Large intestine (tissue), 3 donors: ENCODE measurements around the gene F3. TPM values are rescaled to one million over a fixed set of nuclear protein-coding genes. Genes with fewer than 3 reads are reported as not detected.

Source experiments
- DNase-seq, 2 donors: peaks; one replicate each; pipeline versions ENCODE4 v3.0.0 to v3.0.0-alpha.2; 2013
- H3K27ac ChIP-seq: one replicate; pipeline ENCODE4 v1.5.1; 2013; ENCODE audit warnings: low read length
- H3K27me3 ChIP-seq: 2 replicates; pipeline ENCODE4 v1.6.1; 2013; ENCODE audit warnings: low read length; ENCODE audit not compliant: control insufficient read depth, insufficient read depth
- H3K36me3 ChIP-seq: 2 replicates; pipeline ENCODE4 v1.6.1; 2013; ENCODE audit warnings: low read length; ENCODE audit not compliant: control insufficient read depth, insufficient read depth
- H3K4me1 ChIP-seq: one replicate; pipeline ENCODE4 v1.6.1; 2013; ENCODE audit warnings: low read length; ENCODE audit not compliant: control insufficient read depth, insufficient read depth
- H3K4me3 ChIP-seq: one replicate; pipeline ENCODE4 v1.5.1; 2013; ENCODE audit warnings: low read length
- H3K9me3 ChIP-seq: one replicate; pipeline ENCODE4 v1.6.1; 2013; ENCODE audit warnings: mild to moderate bottlenecking, low read depth, low read length, moderate library complexity; ENCODE audit not compliant: control insufficient read depth
- WGBS: methylation state at CpG from one replicate; pipeline ENCODE4 v1.1.5; 2013; ENCODE audit warnings: low lambda C conversion rate; ENCODE audit not compliant: insufficient coverage; 5-methylcytosine and 5-hydroxymethylcytosine counted together
- polyA plus RNA-seq: library from polyadenylated mRNA; unstranded; fragments of 120-200 nt; gene quantifications from one replicate; pipeline ENCODE4 v1.2.1, GENCODE V29; 2013

Gene F3
- polyA plus RNA-seq, 1 donor = 66.7 TPM

DNA sequence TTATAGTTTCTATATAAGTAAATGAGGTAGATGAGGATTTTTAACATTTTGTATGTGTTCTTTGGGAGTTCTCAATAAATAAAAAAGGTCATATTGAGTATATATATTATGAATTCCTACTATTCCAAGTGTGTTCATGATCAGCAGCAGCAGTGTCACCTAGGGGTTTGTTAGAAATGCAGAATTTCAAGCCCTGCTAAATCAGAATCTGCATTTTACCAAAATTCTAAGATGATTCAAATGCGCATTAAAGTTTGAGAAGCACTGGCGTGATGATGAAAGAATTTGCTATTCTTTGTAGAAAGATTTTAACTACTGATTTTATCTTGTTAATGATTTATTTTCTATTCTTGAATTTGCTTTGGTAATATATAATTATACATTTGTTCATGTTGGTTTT lies 28.7 kb downstream of the F3 start:
- no peak overlapping the region for H3K27ac ChIP-seq
- H3K27me3 ChIP-seq = no peaks in the 10 kb centered on the region
- DNase-seq = no peak
- H3K9me3 ChIP-seq = no peaks in the 10 kb centered on the region
- WGBS = 100% methylated on average over 1 of the region's 2 CpGs
- no peak overlapping the region for H3K4me3 ChIP-seq
- H3K36me3 ChIP-seq = peaks cover 4% of the 10 kb centered on the region
- H3K4me1 ChIP-seq = no peaks in the 10 kb centered on the region

DNA sequence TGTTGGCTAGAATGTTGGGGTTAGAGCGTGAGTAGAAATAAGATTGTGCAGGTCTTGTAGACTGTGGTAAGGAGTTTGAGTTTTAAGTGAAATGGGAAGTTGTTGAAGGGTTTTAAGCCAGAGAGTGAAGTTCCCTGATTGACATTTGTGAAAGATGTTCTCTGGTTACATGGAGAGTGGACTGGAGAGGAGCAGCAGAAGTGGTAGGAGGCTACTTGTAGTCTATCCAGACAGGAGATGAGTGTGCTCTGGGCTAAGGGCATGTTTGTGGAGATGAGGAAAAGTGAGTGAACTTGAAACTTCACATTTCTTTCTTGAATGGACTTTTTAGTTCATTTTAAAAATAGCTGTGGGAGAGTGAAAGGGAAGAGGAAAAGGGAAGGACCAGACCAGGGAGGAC lies 37.0 kb downstream of the F3 start:
- H3K4me1 ChIP-seq = no peaks in the 10 kb centered on the region
- 100% methylated on average over 1 of the region's 1 CpG for WGBS
- DNase-seq = no peak
- no peak overlapping the region for H3K4me3 ChIP-seq
- H3K9me3 ChIP-seq = no peaks in the 10 kb centered on the region
- H3K27me3 ChIP-seq = no peaks in the 10 kb centered on the region
- peaks cover 39% of the 10 kb centered on the region for H3K36me3 ChIP-seq
- no peak overlapping the region for H3K27ac ChIP-seq

DNA sequence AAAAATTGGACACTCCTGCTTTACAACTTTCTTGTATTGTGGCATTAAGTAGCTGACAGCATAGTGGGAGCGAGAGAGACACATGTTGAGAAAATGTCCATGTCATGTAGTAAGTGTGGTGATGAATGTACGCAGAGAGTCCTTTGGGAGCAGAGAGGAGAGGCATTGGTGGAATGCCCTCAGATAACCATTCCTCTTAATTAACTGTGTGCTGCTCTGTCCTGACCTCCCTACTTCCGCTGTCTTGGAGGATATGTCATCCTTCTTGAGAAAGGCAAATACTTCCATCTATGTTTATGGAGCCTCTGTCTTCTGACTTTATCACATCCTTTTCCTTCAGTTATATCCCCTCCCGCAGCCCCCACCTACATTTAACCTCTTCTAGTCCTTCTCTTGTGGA lies 38.4 kb downstream of the F3 start:
- Histone ChIP-seq H3K4me1 (no peaks in the 10 kb centered on the region), H3K27me3 (no peaks in the 10 kb centered on the region), H3K27ac (no peak overlapping the region), H3K4me3 (no peak overlapping the region), H3K9me3 (no peaks in the 10 kb centered on the region), H3K36me3 (peaks cover 41% of the 10 kb centered on the region)
- DNase-seq = no peak
- 73% methylated on average over 2 of the region's 4 CpGs for WGBS

DNA sequence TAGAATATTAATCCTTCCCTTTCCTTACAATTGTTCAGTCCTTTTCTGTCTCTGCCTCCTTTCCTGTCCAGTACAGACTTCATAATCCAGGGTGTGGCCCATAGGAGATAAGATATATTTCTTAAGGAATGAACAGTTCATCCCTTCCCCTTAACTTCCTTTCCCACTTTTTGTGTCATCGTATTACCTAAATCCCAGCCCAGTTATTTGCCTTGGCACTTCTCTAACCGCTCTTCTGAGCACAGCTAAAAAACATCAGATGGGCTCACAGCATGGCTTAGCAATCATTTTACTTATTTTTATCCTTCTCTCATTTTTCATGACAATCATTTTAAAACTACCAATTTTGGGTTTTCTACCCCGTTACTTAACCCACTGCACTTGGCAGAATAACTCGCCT lies 39.6 kb downstream of the F3 start:
- H3K27me3 ChIP-seq = no peaks in the 10 kb centered on the region
- no peak overlapping the region for H3K4me3 ChIP-seq
- no peaks in the 10 kb centered on the region for H3K9me3 ChIP-seq
- H3K27ac ChIP-seq = no peak overlapping the region
- peaks cover 41% of the 10 kb centered on the region for H3K36me3 ChIP-seq
- H3K4me1 ChIP-seq = no peaks in the 10 kb centered on the region
- WGBS = 100% methylated on average over 1 of the region's 4 CpGs
- DNase-seq = no peak

DNA sequence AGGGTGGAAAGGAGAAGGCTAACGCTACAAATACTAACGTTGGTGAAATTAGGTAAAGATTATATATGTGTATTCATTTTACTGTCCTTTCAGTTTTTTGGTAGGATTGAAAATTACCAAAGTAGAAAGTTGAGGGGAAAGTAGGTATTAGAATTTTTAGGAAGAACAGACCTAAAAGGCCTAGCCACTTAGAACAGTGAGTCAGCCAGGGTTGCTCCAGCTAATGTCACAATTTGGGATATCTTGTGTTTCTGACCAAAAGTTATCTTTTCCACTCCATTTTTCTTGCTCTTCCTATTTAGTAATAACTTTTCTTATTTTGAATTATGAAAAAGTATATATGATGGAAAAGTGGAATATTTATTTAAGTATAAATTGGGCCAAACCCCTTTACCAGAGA lies 40.1 kb downstream of the F3 start:
- H3K4me1 ChIP-seq = no peaks in the 10 kb centered on the region
- peaks cover 39% of the 10 kb centered on the region for H3K36me3 ChIP-seq
- H3K9me3 ChIP-seq = no peaks in the 10 kb centered on the region
- no peak overlapping the region for H3K27ac ChIP-seq
- no peak overlapping the region for H3K4me3 ChIP-seq
- DNase-seq = no peak
- WGBS = 85% methylated on average over 2 of the region's 2 CpGs
- no peaks in the 10 kb centered on the region for H3K27me3 ChIP-seq

DNA sequence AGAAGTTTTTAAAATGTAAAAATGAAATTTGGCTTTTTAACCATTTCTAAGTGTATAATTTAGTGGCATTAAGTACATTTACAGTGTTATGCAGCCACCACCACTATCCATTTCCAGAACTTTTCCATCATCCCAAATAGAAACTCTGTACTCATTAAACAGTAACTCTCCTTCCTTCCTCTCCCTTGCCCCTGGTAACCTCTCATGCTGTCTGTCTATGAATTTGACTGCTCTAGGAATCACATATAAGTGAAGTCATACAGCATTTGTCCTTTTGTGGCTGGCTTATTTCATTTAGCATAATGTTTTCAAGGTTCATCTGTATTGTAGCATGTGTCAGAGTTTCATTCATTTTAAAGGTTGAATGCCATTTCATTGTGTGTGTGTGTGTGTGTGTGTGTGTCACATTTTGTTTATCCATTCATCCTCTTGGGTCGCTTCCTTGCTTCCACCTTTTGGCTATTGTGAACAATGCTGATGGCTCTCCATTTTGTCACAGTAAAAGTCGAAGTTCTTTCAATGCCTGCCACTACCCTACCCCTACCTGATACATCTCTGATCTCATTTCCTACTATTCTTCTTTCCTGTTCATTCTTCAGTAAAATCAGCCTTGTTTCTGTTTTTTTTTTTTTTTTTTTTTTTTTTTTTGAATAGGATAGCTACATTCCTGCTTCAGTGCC lies 45.3 kb downstream of the F3 start:
- WGBS = 88% methylated on average over 1 of the region's 2 CpGs
- no peak overlapping the region for H3K27ac ChIP-seq
- no peaks in the 10 kb centered on the region for H3K4me1 ChIP-seq

DNA sequence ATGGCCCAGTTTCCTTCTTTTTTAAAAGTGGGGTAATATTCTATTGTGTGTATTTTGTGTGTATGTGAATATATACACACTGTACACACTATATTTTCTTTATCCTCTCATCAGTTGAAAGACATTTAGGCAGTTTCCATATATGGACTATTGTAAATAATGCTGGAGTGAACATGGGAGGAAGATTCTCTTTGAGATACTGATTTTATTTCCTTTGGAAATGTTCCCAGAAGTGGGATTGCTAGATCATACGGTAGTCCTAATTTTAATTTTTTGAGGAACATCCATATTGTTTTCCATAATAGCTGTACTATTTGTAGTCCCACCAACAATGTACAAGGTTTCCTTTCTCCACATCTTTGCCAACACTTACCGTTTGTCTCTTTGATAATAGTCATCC lies 51.0 kb downstream of the F3 start:
- H3K4me3 ChIP-seq = no peak overlapping the region
- H3K4me1 ChIP-seq = no peaks in the 10 kb centered on the region
- peaks cover 27% of the 10 kb centered on the region for H3K36me3 ChIP-seq
- no peaks in the 10 kb centered on the region for H3K9me3 ChIP-seq
- DNase-seq = no peak
- no peaks in the 10 kb centered on the region for H3K27me3 ChIP-seq
- WGBS = 100% methylated on average over 2 of the region's 2 CpGs
- no peak overlapping the region for H3K27ac ChIP-seq

More for the DNA sequence above, 45.3 kb downstream of the F3 start:
- Histone ChIP-seq H3K4me3 (no peak overlapping the region), H3K9me3 (no peaks in the 10 kb centered on the region), H3K36me3 (peaks cover 26% of the 10 kb centered on the region), H3K27me3 (no peaks in the 10 kb centered on the region)
- DNase-seq = no peak

DNA sequence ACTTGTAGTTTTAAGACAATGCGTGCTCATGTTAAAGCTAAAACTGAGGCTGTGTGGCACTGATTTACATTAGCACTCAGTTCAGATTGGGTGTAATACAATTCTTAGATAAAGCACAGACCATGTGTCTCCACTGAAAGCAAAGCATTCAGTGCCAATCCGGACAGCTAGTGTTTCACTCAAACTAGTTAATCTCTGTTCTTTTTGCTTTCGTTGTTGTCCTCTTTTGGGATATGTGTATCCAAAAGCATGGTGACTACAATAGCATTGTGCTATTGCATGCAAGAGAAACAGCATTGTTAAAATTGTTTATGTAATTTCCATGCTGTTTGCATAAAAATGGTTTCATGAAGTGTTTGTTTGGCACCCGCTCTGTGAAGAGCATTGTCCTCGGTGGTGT lies 54.6 kb downstream of the F3 start:
- WGBS = no CpG with 5 or more reads among the region's 5 CpGs
- Histone ChIP-seq H3K9me3 (no peaks in the 10 kb centered on the region), H3K4me1 (no peaks in the 10 kb centered on the region), H3K27ac (no peak overlapping the region), H3K36me3 (peaks cover 28% of the 10 kb centered on the region), H3K27me3 (no peaks in the 10 kb centered on the region), H3K4me3 (no peak overlapping the region)
- no peak for DNase-seq

- no peak overlapping the region for H3K4me3 ChIP-seq
- no peaks in the 10 kb centered on the region for H3K9me3 ChIP-seq
- H3K4me1 ChIP-seq = peaks cover 5% of the 10 kb centered on the region
- peak overlapping the region; percentile 40 for H3K27ac ChIP-seq
- WGBS = 0% methylated on average over 1 of the region's 4 CpGs
- DNase-seq = peak; percentile 70 to 74
- H3K36me3 ChIP-seq = peaks cover 19% of the 10 kb centered on the region
- no peaks in the 10 kb centered on the region for H3K27me3 ChIP-seq
Observed at GRCh38 chr1:94481473-94481933, 60.1 kb downstream of the F3 start.

GRCh38 chr1:94479682-94480081 lies 61.9 kb downstream of the F3 start:
- Histone ChIP-seq H3K4me3 (no peak overlapping the region), H3K36me3 (peaks cover 17% of the 10 kb centered on the region), H3K9me3 (no peaks in the 10 kb centered on the region), H3K27ac (no peak overlapping the region), H3K4me1 (peaks cover 5% of the 10 kb centered on the region), H3K27me3 (no peaks in the 10 kb centered on the region)
- no CpG with 5 or more reads among the region's 3 CpGs for WGBS
- DNase-seq = no peak
